HCT116 (cell line): Measurements from ENCODE around the gene RGS8. TPM values are rescaled to one million over a fixed set of nuclear protein-coding genes. Genes with fewer than 3 reads are reported as not detected.

Source experiments
- ATAC-seq: fragments of 200-7000 bp; cut with Tn5 transposase; 2 replicates; pipeline ENCODE4 v1.9.1; 2020; ENCODE audit warnings: mild to moderate bottlenecking, moderate library complexity
- BruUV-seq: library from RNA; stranded (reverse); fragments of 400-500 nt; replicated peaks from 2 replicates; lab custom pipeline; 2021; lab: Mats Ljungman, UMichigan
- CTCF ChIA-PET: fragments of 300-600 bp; sonication (Branson Sonifier 250); formaldehyde crosslinking; loops from one replicate; lab custom pipeline; 2021; ENCODE audit warnings: antibody characterized with exemption; lab: Charles Lee
- POLR2A ChIA-PET: fragments of 300-600, 350-600 bp; sonication (Branson Sonifier 250); formaldehyde crosslinking; loops from one replicate; lab custom pipeline; 2021; ENCODE audit warnings: antibody characterized with exemption; lab: Charles Lee
- RAD21 ChIA-PET, 2 experiments: fragments of 300-600 bp; sonication (Branson Sonifier 250); formaldehyde crosslinking; loops; one replicate each; lab custom pipeline; 2023; ENCODE audit warnings: low total read pairs in 2 of 2; ENCODE audit not compliant: uncharacterized antibody in 2 of 2, unreplicated experiment in 2 of 2, low non-redundant PET in 1 of 2; lab: Charles Lee
- DNase-seq: peaks from one replicate; pipeline ENCODE4 v3.0.0-alpha.2; 2010; ENCODE audit warnings: low read depth, low spot score
- H2AFZ ChIP-seq: fragments of 200-600 bp; shearing (Covaris generic), sonication (generic); 2 replicates; pipeline ENCODE4 v1.6.1; 2017; ENCODE audit warnings: low read depth, mixed run types, mixed read lengths, antibody characterized with exemption, low read length; ENCODE audit not compliant: poor library complexity, severe bottlenecking
- H3K27ac ChIP-seq: 2 replicates; pipeline ENCODE4 v1.5.1; 2012; ENCODE audit warnings: low read depth, low read length
- H3K27me3 ChIP-seq: fragments of 200-600 bp; sonication (generic); 2 replicates; pipeline ENCODE4 v1.6.1; 2016; ENCODE audit warnings: mixed run types, low read length, mixed read lengths; ENCODE audit not compliant: insufficient read depth
- H3K36me3 ChIP-seq, 2 experiments: fragments of 200-500 bp in 1 of 2; fragments of 200-600 bp in 1 of 2; sonication (Bioruptor generic) in 1 of 2; sonication (generic) in 1 of 2; 2 replicates each; pipeline versions ENCODE4 v1.5.1 to v1.6.1; 2014 to 2016; ENCODE audit warnings: low read length in 2 of 2, inconsistent platforms in 1 of 2, mixed read lengths in 1 of 2, mixed run types in 1 of 2; ENCODE audit not compliant: insufficient read depth in 2 of 2, control insufficient read depth in 1 of 2
- H3K4me1 ChIP-seq, 2 experiments: fragments of 200-600 bp in 1 of 2; sonication (generic) in 1 of 2; 2 replicates each; pipeline versions ENCODE4 v1.5.1 to v1.6.1; 2012 to 2017; ENCODE audit warnings: low read length in 2 of 2, inconsistent platforms in 1 of 2, mild to moderate bottlenecking in 1 of 2, mixed read lengths in 1 of 2, mixed run types in 1 of 2, moderate library complexity in 1 of 2; ENCODE audit not compliant: insufficient read depth in 2 of 2, control insufficient read depth in 1 of 2
- H3K4me2 ChIP-seq: fragments of 200-600 bp; sonication (generic); 2 replicates; pipeline ENCODE4 v1.6.1; 2017; ENCODE audit warnings: mixed run types, low read length, mixed read lengths
- H3K4me3 ChIP-seq, 2 experiments: fragments of 200-600 bp in 1 of 2; sonication (generic) in 1 of 2; replicated peaks in 1 of 2; 2 replicates each; pipeline ENCODE4 v1.5.1; 2011 to 2016; ENCODE audit warnings: low read length in 2 of 2, control low read depth in 1 of 2, low read depth in 1 of 2, mild to moderate bottlenecking in 1 of 2, mixed read lengths in 1 of 2, mixed run types in 1 of 2
- H3K79me2 ChIP-seq: fragments of 200-600 bp; sonication (generic); 2 replicates; pipeline ENCODE4 v1.6.1; 2017; ENCODE audit warnings: mild to moderate bottlenecking, mixed run types, low read length, moderate library complexity, mixed read lengths; ENCODE audit not compliant: insufficient read depth
- H3K9ac ChIP-seq: fragments of 200-600 bp; sonication (generic); 2 replicates; pipeline ENCODE4 v1.6.1; 2016; ENCODE audit warnings: low read length, mixed read lengths
- H3K9me2 ChIP-seq: fragments of 200-600 bp; sonication (generic), shearing (Covaris generic); 2 replicates; pipeline ENCODE4 v1.6.1; 2017; ENCODE audit warnings: mixed run types, mild to moderate bottlenecking, moderate library complexity; ENCODE audit not compliant: insufficient read depth
- H3K9me3 ChIP-seq, 2 experiments: fragments of 200-500 bp in 1 of 2; fragments of 200-600 bp in 1 of 2; sonication (Bioruptor generic) in 1 of 2; sonication (generic) in 1 of 2; 2 replicates each; pipeline ENCODE4 v1.6.1; 2014 to 2017; ENCODE audit warnings: low read length in 2 of 2, mixed read lengths in 2 of 2, inconsistent platforms in 1 of 2, low read depth in 1 of 2, mild to moderate bottlenecking in 1 of 2, mixed run types in 1 of 2, moderate library complexity in 1 of 2; ENCODE audit not compliant: control insufficient read depth in 1 of 2, insufficient read depth in 1 of 2
- H4K20me1 ChIP-seq: fragments of 200-600 bp; sonication (generic), shearing (Covaris generic); 2 replicates; pipeline ENCODE4 v1.6.1; 2017; ENCODE audit warnings: mixed run types, mild to moderate bottlenecking, moderate library complexity; ENCODE audit not compliant: insufficient read depth
- ATF3 ChIP-seq: IDR thresholded peaks from 2 replicates; pipeline ENCODE4 v1.6.1; 2012
- CEBPB ChIP-seq: IDR thresholded peaks from 2 replicates; pipeline ENCODE4 v1.6.1; 2012; ENCODE audit warnings: low read depth
- CTCF ChIP-seq, 3 experiments: fragments of 200-600 bp in 1 of 3; sonication (generic) in 1 of 3; IDR thresholded peaks in 2 of 3; conservative IDR thresholded peaks in 1 of 3; 2 replicates each; pipeline ENCODE4 v1.5.1; 2012 to 2017; ENCODE audit warnings: low read depth in 2 of 3, low read length in 2 of 3, antibody characterized with exemption in 1 of 3, borderline replicate concordance in 1 of 3, control low read depth in 1 of 3, mild to moderate bottlenecking in 1 of 3, mixed read lengths in 1 of 3, mixed run types in 1 of 3, moderate library complexity in 1 of 3; ENCODE audit not compliant: insufficient read depth in 1 of 3
- EZH2 ChIP-seq: fragments of 200-600 bp; sonication (generic); IDR thresholded peaks from 2 replicates; pipeline ENCODE4 v1.6.1; 2017; ENCODE audit warnings: antibody characterized with exemption, mixed run types
- FOSL1 ChIP-seq: IDR thresholded peaks from 2 replicates; pipeline ENCODE4 v1.6.1; 2012; ENCODE audit warnings: low read depth
- JUND ChIP-seq: IDR thresholded peaks from 2 replicates; pipeline ENCODE4 v1.6.1; 2012
- POLR2AphosphoS5 ChIP-seq: IDR thresholded peaks from 2 replicates; pipeline ENCODE4 v1.6.1; 2011; ENCODE audit warnings: mild to moderate bottlenecking, low read depth, low read length, moderate library complexity
- SIN3A ChIP-seq: IDR thresholded peaks from 2 replicates; pipeline ENCODE4 v1.6.1; 2012; ENCODE audit warnings: low read depth
- TCF7L2 ChIP-seq: IDR thresholded peaks from 2 replicates; pipeline ENCODE4 v1.7.0; 2011; ENCODE audit warnings: borderline replicate concordance, inconsistent platforms; ENCODE audit not compliant: insufficient read depth, insufficient read length; ENCODE audit errors: extremely low read depth
- ZBTB33 ChIP-seq: IDR thresholded peaks from 2 replicates; pipeline ENCODE4 v1.6.1; 2011; ENCODE audit warnings: mild to moderate bottlenecking, low read length, moderate library complexity; ENCODE audit not compliant: insufficient replicate concordance; ENCODE audit errors: extremely low read depth
- intact Hi-C: fragments of 100-400 bp; cut with micrococcal nuclease; formaldehyde crosslinking; loops from 2 replicates; pipeline ENCODE4 v1.10.0; 2022
- total RNA-seq: library from RNA; stranded (reverse); gene quantifications from one replicate; pipeline ENCODE4 v1.2.1, GENCODE V29; 2021; ENCODE audit not compliant: unreplicated experiment

Gene RGS8
- total RNA-seq, 1 experiment from 2014 or later, result not detected

- TF ChIP-seq CTCF (IDR thresholded peaks at IDR 0.05 in 2 of 3, conservative IDR thresholded peaks at IDR 0.05 in 1 of 3; ENCODE audit: borderline replicate concordance in 1 of 3, insufficient read depth in 1 of 3, low read depth in 2 of 3, low read length in 2 of 3), result no peak
- no peak for TF ChIP-seq FOSL1
- TF ChIP-seq CEBPB, result no peak
- no peak for TF ChIP-seq POLR2AphosphoS5
- TF ChIP-seq EZH2, result no peak
Measured at GRCh38 chr1:182715531-182715930, 31.1 kb upstream of the RGS8 start (continued).

GRCh38 chr1:182714546-182714945 is 30.2 kb upstream of the RGS8 start:
- intact Hi-C loops, result no loop called here
- no peak overlapping the region for H3K27ac ChIP-seq
- DNase-seq, result no peak
- no peaks in the 10 kb centered on the region for H3K4me1 ChIP-seq
- no peak for ATAC-seq
- H3K9me2 ChIP-seq, result no peaks in the 10 kb centered on the region
- no peaks in the 10 kb centered on the region for H3K36me3 ChIP-seq
- no TSS peak for BruUV-seq
- H3K9ac ChIP-seq, result no peak overlapping the region
- CTCF ChIA-PET, result no interaction called here
- POLR2A ChIA-PET, result no interaction called here
- RAD21 ChIA-PET, result no interaction called here
- no peak overlapping the region for H3K4me2 ChIP-seq
- H3K27me3 ChIP-seq, result no peaks in the 10 kb centered on the region
- TF ChIP-seq TCF7L2, result no peak
- H3K79me2 ChIP-seq, result no peaks in the 10 kb centered on the region
- no peaks in the 10 kb centered on the region for H4K20me1 ChIP-seq
- no peak overlapping the region for H2AFZ ChIP-seq
- no peak overlapping the region for H3K4me3 ChIP-seq
- H3K9me3 ChIP-seq, result no peaks in the 10 kb centered on the region

- Histone ChIP-seq H3K36me3 (no peaks in the 10 kb centered on the region), H3K27me3 (no peaks in the 10 kb centered on the region), H4K20me1 (no peaks in the 10 kb centered on the region), H3K9me2 (no peaks in the 10 kb centered on the region), H3K4me2 (no peak overlapping the region), H3K9ac (no peak overlapping the region), H3K9me3 (no peaks in the 10 kb centered on the region), H3K79me2 (no peaks in the 10 kb centered on the region), H2AFZ (no peak overlapping the region), H3K27ac (no peak overlapping the region), H3K4me3 (no peak overlapping the region), H3K4me1 (no peaks in the 10 kb centered on the region)
- DNase-seq, result no peak
- CTCF ChIA-PET, result no interaction called here
- POLR2A ChIA-PET, result no interaction called here
- RAD21 ChIA-PET, result no interaction called here
- intact Hi-C loops, result no loop called here
- BruUV-seq, result no TSS peak
- no peak for ATAC-seq
- TF ChIP-seq EZH2 (no peak), JUND (no peak), ATF3 (no peak), CEBPB (no peak), ZBTB33 (no peak), SIN3A (no peak)
Measured at GRCh38 chr1:182713939-182714338, 29.6 kb upstream of the RGS8 start.
